GM12892 (cell line): ENCODE data around the gene ZDHHC17.

Source experiments
- POLR2A ChIP-seq: IDR thresholded peaks from 2 replicates; pipeline ENCODE4 v1.6.1; 2011; ENCODE audit warnings: low read depth, low read length, control low read depth
- POLR2AphosphoS5 ChIP-seq: IDR thresholded peaks from 2 replicates; pipeline ENCODE4 v1.6.1; 2011; ENCODE audit warnings: low read depth, low read length, control low read depth

DNA sequence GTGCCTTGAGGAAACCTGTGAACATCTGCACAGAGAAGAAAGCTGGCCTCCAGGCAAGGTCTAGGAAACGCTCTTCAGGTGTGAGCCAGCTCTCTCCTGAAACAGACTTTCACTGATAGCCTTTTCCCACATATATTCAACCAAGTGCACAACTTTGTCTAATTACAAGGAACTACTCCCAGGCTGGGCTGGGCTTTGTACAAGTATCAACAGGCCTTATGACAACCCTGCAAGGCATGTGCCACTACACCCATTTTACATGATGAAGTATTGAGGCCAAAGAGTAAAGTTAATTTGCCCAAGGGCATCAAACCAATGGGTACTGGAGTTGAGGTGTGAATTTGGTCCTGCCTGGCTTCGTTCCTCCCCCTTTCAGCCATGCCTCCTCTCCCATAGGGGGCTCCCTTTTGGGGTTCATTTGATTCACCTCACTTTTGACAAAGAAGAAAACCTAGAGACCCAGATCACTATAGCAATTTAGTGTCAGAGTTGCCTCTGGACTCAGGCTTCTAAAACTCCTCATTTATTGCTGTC lies 112.8 kb downstream of the ZDHHC17 start:
- TF ChIP-seq POLR2AphosphoS5 = no peak
- no peak for TF ChIP-seq POLR2A
